ENCODE measurements around the gene CASP9. TPM values are rescaled to one million over a fixed set of nuclear protein-coding genes. Genes with fewer than 3 reads are reported as not detected.

Gene CASP9
- total and polyA plus RNA-seq, 8 donors = 9.8 to 22.5 (median 19.1) TPM

GRCh38 chr1:15451014-15451722 is 72.8 kb downstream of the CASP9 start:
- Histone ChIP-seq H3K9me3 (no peaks in the 10 kb centered on the region), H3K27ac (no peak overlapping the region), H3K4me1 (no peaks in the 10 kb centered on the region), H3K27me3 (peaks cover 0 to 8% of the 10 kb centered on the region in 2 donors), H3K4me3 (no peak overlapping the region), H3K36me3 (no peaks in the 10 kb centered on the region)
- intact Hi-C loops (cut with DNase I) = no loop called here
- no peak for TF ChIP-seq CTCF (IDR thresholded peaks at IDR 0.05)
- ATAC-seq (no peak), DNase-seq (no peak)

GRCh38 chr1:15449567-15449966 is 74.4 kb downstream of the CASP9 start:
- H3K27ac ChIP-seq = no peak overlapping the region
- H3K9me3 ChIP-seq = no peaks in the 10 kb centered on the region
- H3K27me3 ChIP-seq = peaks cover 0 to 12% of the 10 kb centered on the region in 2 donors
- no peak for ATAC-seq
- no peak for TF ChIP-seq CTCF (IDR thresholded peaks at IDR 0.05)
- H3K4me1 ChIP-seq = no peaks in the 10 kb centered on the region
- intact Hi-C loops (cut with DNase I) = no loop called here
- H3K36me3 ChIP-seq = no peaks in the 10 kb centered on the region
- no peak overlapping the region for H3K4me3 ChIP-seq
- no peak for DNase-seq

GRCh38 chr1:15448877-15449462 is 75.0 kb downstream of the CASP9 start:
- peaks cover 0 to 12% of the 10 kb centered on the region in 2 donors for H3K27me3 ChIP-seq
- ATAC-seq = no peak
- H3K4me3 ChIP-seq = no peak overlapping the region
- no peaks in the 10 kb centered on the region for H3K36me3 ChIP-seq
- H3K27ac ChIP-seq = no peak overlapping the region
- no peak for DNase-seq
- no peaks in the 10 kb centered on the region for H3K9me3 ChIP-seq
- intact Hi-C loops (cut with DNase I) = no loop called here
- TF ChIP-seq CTCF (IDR thresholded peaks at IDR 0.05) = no peak
- no peaks in the 10 kb centered on the region for H3K4me1 ChIP-seq

GRCh38 chr1:15446212-15446611 is 77.8 kb downstream of the CASP9 start:
- no peak overlapping the region for H3K4me3 ChIP-seq
- H3K9me3 ChIP-seq = no peaks in the 10 kb centered on the region
- peaks cover 0 to 12% of the 10 kb centered on the region in 2 donors for H3K27me3 ChIP-seq
- no peaks in the 10 kb centered on the region for H3K36me3 ChIP-seq
- TF ChIP-seq CTCF (IDR thresholded peaks at IDR 0.05) = no peak
- intact Hi-C loops (cut with DNase I) = no loop called here
- no peak for DNase-seq
- ATAC-seq = no peak
- H3K4me1 ChIP-seq = no peaks in the 10 kb centered on the region
- H3K27ac ChIP-seq = no peak overlapping the region

- Histone ChIP-seq H3K27ac (no peak overlapping the region), H3K36me3 (no peaks in the 10 kb centered on the region), H3K4me3 (no peak overlapping the region), H3K9me3 (no peaks in the 10 kb centered on the region), H3K27me3 (peaks cover 0 to 12% of the 10 kb centered on the region in 2 donors), H3K4me1 (no peaks in the 10 kb centered on the region)
- peak in 1 of 4 donors; percentile 59 for DNase-seq
- no peak for TF ChIP-seq CTCF (IDR thresholded peaks at IDR 0.05)
- intact Hi-C loops (cut with DNase I) = no loop called here
- ATAC-seq = no peak
These were observed 78.5 kb downstream of the CASP9 start for GRCh38 chr1:15445390-15446122.

All from left lung (tissue), 10 donors.